ENCODE data around the gene ZC3H7B. TPM values are rescaled to one million over a fixed set of nuclear protein-coding genes. Genes with fewer than 3 reads are reported as not detected.

Gene ZC3H7B
- total and polyA plus RNA-seq, 4 donors: 31.5 to 55.8 (median 34.3) TPM

DNA sequence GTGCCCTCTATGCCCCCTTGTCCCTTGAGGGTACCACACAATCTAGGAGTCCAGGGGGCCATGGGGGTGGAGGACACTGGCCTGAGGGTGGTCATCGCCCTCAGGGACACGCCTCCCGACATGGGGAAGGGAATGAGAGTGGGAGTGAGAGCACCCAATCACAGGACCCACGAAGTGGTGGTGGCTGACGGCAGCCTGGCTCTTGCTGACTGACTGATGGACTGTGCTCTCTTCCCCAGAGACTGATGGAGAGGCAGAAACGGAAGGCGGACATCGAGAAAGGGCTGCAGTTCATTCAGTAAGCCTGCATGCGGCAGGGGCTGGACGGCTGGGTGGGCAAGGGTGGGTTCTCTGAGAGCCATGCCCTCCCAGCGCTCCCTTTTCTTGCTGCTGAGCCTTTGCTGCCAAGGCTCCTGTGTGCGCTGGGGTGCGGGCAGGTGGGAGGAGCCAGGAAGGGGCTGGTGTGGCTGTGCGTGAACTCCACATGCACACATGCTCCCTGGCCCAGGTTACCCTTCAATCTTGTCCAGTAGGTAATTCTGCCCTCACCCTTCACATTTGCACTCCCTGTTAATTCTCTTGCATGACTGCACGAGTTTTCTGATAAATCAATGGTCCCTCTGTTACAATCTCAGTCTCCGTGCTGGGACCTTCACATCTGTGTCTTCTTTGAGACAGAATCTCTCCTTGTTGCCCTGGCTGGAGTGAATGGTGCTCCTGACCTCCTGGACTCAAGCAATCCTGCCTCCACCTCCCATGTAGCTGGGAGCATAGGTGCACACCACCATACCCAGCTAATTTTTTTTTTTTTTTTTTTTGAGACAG, 19.3 kb downstream of the ZC3H7B start:
- ATAC-seq (ENCODE audit: insufficient read depth, low FRiP score) (no peak), DNase-seq (no peak)
- Histone ChIP-seq H3K27ac (ENCODE audit: low read depth in 1 of 2, low read length in 1 of 2) (peak overlapping the region in 1 of 2 donors; percentile 13), H3K4me1 (ENCODE audit: control insufficient read depth in 5 of 5, insufficient read depth in 5 of 5, low read length in 5 of 5) (peaks cover 0 to 3% (median 0%) of the 10 kb centered on the region in 5 donors), H3K27me3 (ENCODE audit: control insufficient read depth in 3 of 3, insufficient read depth in 3 of 3, low read length in 2 of 3) (no peaks in the 10 kb centered on the region), H3K9ac (ENCODE audit: insufficient read depth in 1 of 2, low read length in 2 of 2) (no peak overlapping the region), H3K36me3 (ENCODE audit: control insufficient read depth in 4 of 4, insufficient read depth in 4 of 4, low read length in 4 of 4) (peaks cover 2 to 32% (median 13%) of the 10 kb centered on the region in 4 donors), H3K4me3 (no peak overlapping the region), H3K9me3 (ENCODE audit: control insufficient read depth in 4 of 4, insufficient read depth in 3 of 4, low read length in 3 of 4) (no peaks in the 10 kb centered on the region)
- no peak for TF ChIP-seq CTCF (IDR thresholded peaks at IDR 0.05; ENCODE audit: control extremely low read depth, extremely low read depth)
- WGBS, 2 donors: 93 to 95% methylated on average over 16 of the region's 16 CpGs

- H3K27ac ChIP-seq (ENCODE audit: low read depth in 1 of 2, low read length in 1 of 2): no peak overlapping the region
- ATAC-seq (ENCODE audit: insufficient read depth, low FRiP score) (no peak), DNase-seq (no peak)
- no peaks in the 10 kb centered on the region for H3K27me3 ChIP-seq (ENCODE audit: control insufficient read depth in 3 of 3, insufficient read depth in 3 of 3, low read length in 2 of 3)
- H3K4me1 ChIP-seq (ENCODE audit: control insufficient read depth in 5 of 5, insufficient read depth in 5 of 5, low read length in 5 of 5): peaks cover 0 to 3% (median 0%) of the 10 kb centered on the region in 5 donors
- H3K4me3 ChIP-seq: no peak overlapping the region
- no peaks in the 10 kb centered on the region for H3K9me3 ChIP-seq (ENCODE audit: control insufficient read depth in 4 of 4, insufficient read depth in 3 of 4, low read length in 3 of 4)
- 95 to 97% methylated on average over 5 of the region's 5 CpGs for WGBS, 2 donors
- no peak for TF ChIP-seq CTCF (IDR thresholded peaks at IDR 0.05; ENCODE audit: control extremely low read depth, extremely low read depth)
- H3K9ac ChIP-seq (ENCODE audit: insufficient read depth in 1 of 2, low read length in 2 of 2): no peak overlapping the region
- H3K36me3 ChIP-seq (ENCODE audit: control insufficient read depth in 4 of 4, insufficient read depth in 4 of 4, low read length in 4 of 4): peaks cover 4 to 56% (median 26%) of the 10 kb centered on the region in 4 donors
Measured at GRCh38 chr22:41324821-41325528, 23.6 kb downstream of the ZC3H7B start.

DNA sequence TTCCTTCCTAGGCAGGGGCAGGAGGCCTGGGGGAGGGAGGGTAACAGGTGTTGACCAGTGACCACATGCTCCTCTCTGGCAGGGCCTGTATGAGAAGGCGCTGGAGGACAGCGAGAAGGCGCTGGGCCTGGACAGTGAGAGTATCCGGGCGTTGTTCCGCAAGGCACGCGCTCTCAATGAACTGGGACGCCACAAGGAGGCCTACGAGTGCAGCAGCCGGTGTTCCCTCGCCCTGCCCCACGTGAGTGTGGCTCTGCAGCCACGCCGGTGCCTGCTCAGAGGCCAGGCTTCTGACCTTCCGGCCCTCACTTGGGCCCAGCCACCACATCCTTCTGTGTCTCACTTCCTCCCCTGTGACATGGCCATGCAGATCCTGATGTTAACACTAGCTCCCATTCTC, 25.8 kb downstream of the ZC3H7B start:
- Histone ChIP-seq H3K36me3 (ENCODE audit: control insufficient read depth in 4 of 4, insufficient read depth in 4 of 4, low read length in 4 of 4) (peaks cover 4 to 57% (median 31%) of the 10 kb centered on the region in 4 donors), H3K27ac (ENCODE audit: low read depth in 1 of 2, low read length in 1 of 2) (no peak overlapping the region), H3K4me1 (ENCODE audit: control insufficient read depth in 5 of 5, insufficient read depth in 5 of 5, low read length in 5 of 5) (no peaks in the 10 kb centered on the region), H3K9me3 (ENCODE audit: control insufficient read depth in 4 of 4, insufficient read depth in 3 of 4, low read length in 3 of 4) (no peaks in the 10 kb centered on the region), H3K4me3 (no peak overlapping the region), H3K27me3 (ENCODE audit: control insufficient read depth in 3 of 3, insufficient read depth in 3 of 3, low read length in 2 of 3) (no peaks in the 10 kb centered on the region), H3K9ac (ENCODE audit: insufficient read depth in 1 of 2, low read length in 2 of 2) (no peak overlapping the region)
- 87 to 89% methylated on average over 16 of the region's 16 CpGs for WGBS, 2 donors
- no peak for TF ChIP-seq CTCF (IDR thresholded peaks at IDR 0.05; ENCODE audit: control extremely low read depth, extremely low read depth)
- ATAC-seq (ENCODE audit: insufficient read depth, low FRiP score): no peak
- no peak for DNase-seq

All from lung (tissue), 12 donors.